NB4 (cell line): ENCODE measurements around the gene BDNF.

Experiments used
- DNase-seq: peaks from one replicate; pipeline ENCODE4 v3.0.0; 2010; ENCODE audit warnings: low read depth
- H3K4me3 ChIP-seq: one replicate; pipeline ENCODE4 v1.5.1; 2011; ENCODE audit warnings: mild to moderate bottlenecking, low read depth, low read length, moderate library complexity
- CTCF ChIP-seq: IDR thresholded peaks from one replicate; pipeline ENCODE4 v1.5.1; 2012; ENCODE audit warnings: low read depth, low read length
- MAX ChIP-seq: IDR thresholded peaks from 2 replicates; pipeline ENCODE4 v1.6.1; 2011; ENCODE audit warnings: low read depth, low read length
- MYC ChIP-seq: IDR thresholded peaks from 2 replicates; pipeline ENCODE4 v1.6.1; 2011; ENCODE audit warnings: low read depth, low read length
- POLR2A ChIP-seq: IDR thresholded peaks from 2 replicates; pipeline ENCODE4 v1.6.1; 2011; ENCODE audit warnings: mild to moderate bottlenecking; ENCODE audit not compliant: insufficient read length; ENCODE audit errors: extremely low read depth

Gene BDNF

GRCh38 chr11:27692781-27693180, 7.5 kb downstream of the BDNF start:
- DNase-seq = no peak
- TF ChIP-seq CTCF = no peak
- no peak for TF ChIP-seq MYC
- TF ChIP-seq POLR2A = no peak
- TF ChIP-seq MAX = no peak
- no peak overlapping the region for H3K4me3 ChIP-seq

DNA sequence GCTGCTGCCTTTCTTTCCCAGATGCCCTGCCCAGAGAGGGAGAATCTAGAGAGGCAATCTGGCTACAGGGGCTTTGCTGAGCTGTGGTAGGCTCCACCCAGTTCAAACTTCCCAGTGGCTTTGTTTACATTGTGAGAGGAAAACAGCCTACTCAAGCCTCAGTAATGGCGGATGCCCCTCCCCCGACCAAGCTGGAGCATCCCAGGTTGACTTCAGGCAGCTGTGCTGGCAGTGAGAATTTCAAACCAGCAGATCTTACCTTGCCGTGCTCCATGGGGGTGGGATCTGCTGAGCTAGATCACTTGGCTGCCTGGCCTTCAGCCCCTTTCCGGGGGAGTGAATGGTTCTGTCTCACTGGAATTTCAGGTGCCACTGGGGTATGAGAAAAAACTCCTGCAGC, 12.2 kb downstream of the BDNF start:
- H3K4me3 ChIP-seq = no peak overlapping the region
- no peak for DNase-seq
- TF ChIP-seq MYC = no peak

DNA sequence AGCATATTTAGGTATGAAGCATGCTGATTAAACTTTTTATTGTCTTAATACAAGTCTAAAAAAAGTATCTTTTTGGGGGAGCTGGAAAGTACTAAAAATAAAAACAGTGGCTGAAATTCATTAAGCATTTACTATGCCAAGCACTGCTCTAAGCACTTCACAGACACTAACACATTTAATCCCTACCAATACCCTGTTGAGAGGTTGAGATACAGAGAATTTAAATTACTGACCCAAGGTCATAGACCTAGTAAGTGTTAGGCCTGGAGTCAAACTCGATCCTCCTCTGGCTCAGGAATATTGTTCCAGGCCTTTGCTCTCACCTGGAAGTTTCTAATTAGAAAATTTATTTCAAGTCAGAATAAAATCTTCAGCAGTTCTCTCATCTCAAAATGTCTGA, 18.6 kb downstream of the BDNF start:
- DNase-seq = no peak
- H3K4me3 ChIP-seq = no peak overlapping the region
- TF ChIP-seq POLR2A = no peak
- no peak for TF ChIP-seq CTCF
- TF ChIP-seq MAX = no peak
- TF ChIP-seq MYC = no peak

DNA sequence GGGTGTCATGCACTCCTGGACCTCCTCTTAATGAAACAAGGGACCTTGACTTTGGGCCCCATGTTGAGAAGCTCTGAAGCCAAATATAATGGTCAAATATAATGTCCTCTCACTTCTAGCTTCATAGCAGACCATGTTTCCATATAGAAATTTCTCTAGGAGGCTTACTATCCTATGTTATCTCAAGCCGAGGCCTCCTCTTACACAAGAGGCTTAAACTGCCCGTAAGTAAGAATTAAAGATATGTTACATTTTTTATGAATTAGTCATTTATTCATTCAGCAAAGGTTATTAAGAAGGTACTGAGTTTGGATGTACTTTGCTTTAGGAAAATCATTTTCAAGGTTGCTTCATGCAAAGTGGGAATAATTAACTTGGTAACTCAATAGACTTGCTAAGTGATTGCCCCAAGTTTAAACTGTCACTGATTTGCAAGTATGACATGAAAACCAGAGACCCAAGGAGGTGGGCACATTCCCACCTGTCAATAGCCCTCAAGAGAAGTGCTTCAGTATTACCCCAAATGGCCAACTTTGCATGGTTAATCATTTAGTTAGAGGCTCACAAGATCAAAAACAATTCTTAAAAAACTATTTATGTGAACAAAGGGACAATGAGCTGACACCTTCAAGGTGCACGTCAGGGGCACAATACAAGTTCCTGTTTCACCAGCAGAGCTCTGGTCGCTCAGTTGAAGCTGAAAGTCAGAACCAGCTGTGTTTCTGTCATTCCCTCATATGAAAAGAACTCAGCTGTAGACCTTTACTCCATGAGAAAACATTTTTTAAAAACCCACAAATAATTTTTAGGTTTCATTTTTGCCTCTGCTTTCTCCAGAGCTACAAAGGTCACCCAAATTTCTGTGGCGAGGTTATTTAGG, 20.9 kb downstream of the BDNF start:
- H3K4me3 ChIP-seq = no peak overlapping the region
- no peak for TF ChIP-seq MAX
- no peak for TF ChIP-seq POLR2A
- no peak for TF ChIP-seq MYC
- no peak for TF ChIP-seq CTCF
- no peak for DNase-seq

DNA sequence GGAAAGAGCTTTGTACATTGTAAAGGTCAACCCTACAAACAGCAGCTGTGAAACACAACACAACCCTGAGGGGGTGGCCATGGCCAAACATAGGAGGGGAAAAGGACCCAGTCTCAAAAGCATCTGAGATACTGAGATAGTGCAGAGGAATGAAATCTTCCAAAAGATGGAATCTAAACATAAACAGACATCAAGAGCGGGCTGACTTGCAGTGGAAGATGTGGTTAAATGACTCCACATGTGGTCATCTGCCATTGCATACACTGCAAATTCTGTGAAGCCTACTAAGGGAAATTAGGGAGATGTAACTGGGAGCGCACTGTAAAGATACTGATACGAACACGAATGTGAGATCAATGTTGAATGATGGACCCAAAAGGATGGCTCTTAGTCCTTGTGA, 22.0 kb downstream of the BDNF start:
- no peak for DNase-seq
- no peak for TF ChIP-seq POLR2A
- TF ChIP-seq MAX = no peak
- no peak for TF ChIP-seq CTCF
- TF ChIP-seq MYC = no peak
- no peak overlapping the region for H3K4me3 ChIP-seq

DNA sequence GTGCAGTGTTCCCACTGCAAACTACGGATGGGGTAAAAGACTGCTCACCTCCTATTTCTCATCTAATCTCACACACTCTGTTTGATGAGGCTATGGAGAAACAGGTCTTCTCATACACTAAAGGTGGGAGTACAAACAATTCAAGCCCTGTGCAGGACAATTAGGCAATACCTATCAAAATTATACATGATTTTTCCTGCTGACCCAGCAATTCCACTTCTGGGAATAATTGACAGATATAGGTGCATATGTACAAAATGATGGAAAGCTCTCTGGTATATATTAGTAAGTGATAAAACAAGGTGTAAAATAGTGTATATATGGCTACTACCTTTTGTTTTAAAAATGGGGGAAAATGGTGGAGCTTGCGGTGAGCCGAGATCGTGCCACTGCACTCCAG, 23.1 kb downstream of the BDNF start:
- no peak for DNase-seq
- TF ChIP-seq CTCF (no peak), MAX (no peak), POLR2A (no peak), MYC (no peak)
- H3K4me3 ChIP-seq = no peak overlapping the region
